ENCODE data around the gene DLGAP3.

DLGAP3 gene

DNA sequence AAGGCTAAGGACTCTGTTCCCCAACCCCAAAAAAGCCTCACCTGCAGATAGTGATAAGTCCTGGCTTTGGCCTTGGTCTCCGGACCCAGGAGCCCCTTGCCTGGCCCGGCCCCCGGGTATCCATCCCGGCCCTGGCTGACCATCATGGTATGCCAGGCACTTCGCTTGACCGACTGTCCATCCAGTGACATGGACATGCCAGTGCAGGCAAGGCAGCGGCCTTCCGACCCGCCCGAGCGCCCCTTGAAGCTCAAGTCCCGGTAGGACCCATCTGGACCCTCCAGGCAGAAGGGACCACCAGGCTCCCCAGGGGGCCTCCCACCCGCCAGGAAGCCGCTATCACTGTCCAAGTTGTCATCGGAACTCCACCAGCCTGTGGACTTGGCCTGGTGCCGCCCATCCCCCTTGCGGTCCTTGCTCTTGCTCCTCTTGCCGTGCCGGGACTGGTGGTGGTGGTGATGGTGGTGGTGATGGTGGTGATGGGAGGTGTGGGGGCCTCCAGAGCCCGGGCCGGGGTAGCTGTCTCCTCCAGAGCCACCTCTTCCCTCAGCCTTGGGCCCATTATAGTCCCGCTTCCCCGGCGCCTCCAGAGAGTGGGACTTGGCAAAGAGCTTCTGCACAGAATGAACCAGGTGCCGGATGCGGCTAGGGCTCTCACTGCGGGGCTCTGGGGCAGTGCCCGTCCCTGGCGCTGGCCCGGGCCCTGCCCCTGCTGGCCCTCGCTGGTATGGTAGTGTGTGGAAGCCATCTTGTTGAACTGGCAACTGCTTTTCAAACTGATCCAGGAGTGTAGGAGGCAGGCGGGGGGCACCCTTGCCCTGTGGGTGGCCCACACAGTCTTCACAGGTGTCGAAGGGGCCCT is 25.0 kb downstream of the DLGAP3 start:
- Histone ChIP-seq H3K36me3 (no peaks in the 10 kb centered on the region), H3K27me3 (no peaks in the 10 kb centered on the region), H3K4me3 (ENCODE audit: low read depth, low read length) (no peak overlapping the region), H3K9me3 (no peaks in the 10 kb centered on the region), H3K4me1 (no peaks in the 10 kb centered on the region)
- TF ChIP-seq, protein P1, sequence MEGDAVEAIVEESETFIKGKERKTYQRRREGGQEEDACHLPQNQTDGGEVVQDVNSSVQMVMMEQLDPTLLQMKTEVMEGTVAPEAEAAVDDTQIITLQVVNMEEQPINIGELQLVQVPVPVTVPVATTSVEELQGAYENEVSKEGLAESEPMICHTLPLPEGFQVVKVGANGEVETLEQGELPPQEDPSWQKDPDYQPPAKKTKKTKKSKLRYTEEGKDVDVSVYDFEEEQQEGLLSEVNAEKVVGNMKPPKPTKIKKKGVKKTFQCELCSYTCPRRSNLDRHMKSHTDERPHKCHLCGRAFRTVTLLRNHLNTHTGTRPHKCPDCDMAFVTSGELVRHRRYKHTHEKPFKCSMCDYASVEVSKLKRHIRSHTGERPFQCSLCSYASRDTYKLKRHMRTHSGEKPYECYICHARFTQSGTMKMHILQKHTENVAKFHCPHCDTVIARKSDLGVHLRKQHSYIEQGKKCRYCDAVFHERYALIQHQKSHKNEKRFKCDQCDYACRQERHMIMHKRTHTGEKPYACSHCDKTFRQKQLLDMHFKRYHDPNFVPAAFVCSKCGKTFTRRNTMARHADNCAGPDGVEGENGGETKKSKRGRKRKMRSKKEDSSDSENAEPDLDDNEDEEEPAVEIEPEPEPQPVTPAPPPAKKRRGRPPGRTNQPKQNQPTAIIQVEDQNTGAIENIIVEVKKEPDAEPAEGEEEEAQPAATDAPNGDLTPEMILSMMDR (IDR thresholded peaks at IDR 0.05; ENCODE audit: low read depth, low read length), result no peak
- no peak for DNase-seq

DNA sequence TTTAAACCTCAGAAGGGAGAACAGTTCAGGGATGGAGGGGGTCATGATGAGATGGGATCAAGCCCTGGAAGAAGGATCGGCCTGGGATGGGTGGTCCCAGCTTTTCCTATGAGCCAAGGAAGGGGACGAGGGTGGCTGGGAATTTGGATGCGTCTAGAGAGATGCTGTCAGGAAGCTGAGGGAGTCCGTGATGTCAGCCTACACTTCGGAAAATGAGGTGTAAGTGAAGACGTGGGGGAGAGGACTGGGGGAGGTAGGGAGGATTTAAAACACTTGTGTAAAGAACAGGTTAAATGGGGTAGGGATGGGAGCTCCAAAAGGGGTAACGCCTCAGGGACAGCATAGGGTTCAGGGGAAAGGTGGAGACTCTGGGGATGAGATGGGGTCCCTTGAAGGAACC is 27.5 kb downstream of the DLGAP3 start:
- Histone ChIP-seq H3K4me3 (ENCODE audit: low read depth, low read length) (no peak overlapping the region), H3K27me3 (no peaks in the 10 kb centered on the region), H3K4me1 (no peaks in the 10 kb centered on the region), H3K36me3 (no peaks in the 10 kb centered on the region), H3K9me3 (no peaks in the 10 kb centered on the region)
- TF ChIP-seq, protein P1 (IDR thresholded peaks at IDR 0.05; ENCODE audit: low read depth, low read length), result no peak
- DNase-seq, result no peak

DNA sequence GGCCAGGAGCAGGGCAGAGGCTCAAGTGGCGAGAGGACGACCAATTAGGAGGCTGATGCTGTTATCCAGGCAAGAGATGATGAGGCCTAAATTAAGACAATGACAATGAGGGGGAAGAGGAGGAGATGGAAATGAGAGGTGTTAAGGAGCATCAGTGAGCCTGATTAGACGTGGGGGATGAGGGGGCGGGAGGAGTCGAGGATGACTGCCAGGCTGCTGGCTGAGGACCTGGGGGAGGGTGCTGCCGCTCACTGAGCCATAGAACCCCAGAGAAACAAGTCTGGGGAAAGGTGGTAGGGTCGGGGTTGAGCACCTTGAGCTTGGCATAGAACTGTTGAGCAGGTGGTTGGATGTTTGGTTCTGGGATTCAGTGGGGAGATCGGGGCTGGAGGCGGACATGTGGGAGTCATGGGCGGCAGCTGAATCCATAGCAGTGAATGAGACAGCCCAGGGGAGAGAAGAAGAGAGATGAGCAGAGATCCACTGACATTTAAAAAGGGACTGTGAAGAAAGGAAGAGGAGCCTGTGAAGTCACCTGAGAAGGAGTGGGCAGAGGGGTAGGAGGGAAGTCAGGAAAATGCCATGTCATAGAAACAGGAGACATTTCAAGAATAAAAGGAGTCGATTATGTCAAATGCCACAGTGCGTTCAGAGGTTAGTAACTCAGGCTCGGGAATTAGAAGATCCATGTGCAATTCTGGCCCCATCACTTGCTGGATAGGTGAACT is 28.5 kb downstream of the DLGAP3 start:
- Histone ChIP-seq H3K4me3 (ENCODE audit: low read depth, low read length) (no peak overlapping the region), H3K4me1 (no peaks in the 10 kb centered on the region), H3K36me3 (no peaks in the 10 kb centered on the region), H3K27me3 (no peaks in the 10 kb centered on the region), H3K9me3 (no peaks in the 10 kb centered on the region)
- no peak for DNase-seq
- TF ChIP-seq, protein P1 (IDR thresholded peaks at IDR 0.05; ENCODE audit: low read depth, low read length), result no peak

DNA sequence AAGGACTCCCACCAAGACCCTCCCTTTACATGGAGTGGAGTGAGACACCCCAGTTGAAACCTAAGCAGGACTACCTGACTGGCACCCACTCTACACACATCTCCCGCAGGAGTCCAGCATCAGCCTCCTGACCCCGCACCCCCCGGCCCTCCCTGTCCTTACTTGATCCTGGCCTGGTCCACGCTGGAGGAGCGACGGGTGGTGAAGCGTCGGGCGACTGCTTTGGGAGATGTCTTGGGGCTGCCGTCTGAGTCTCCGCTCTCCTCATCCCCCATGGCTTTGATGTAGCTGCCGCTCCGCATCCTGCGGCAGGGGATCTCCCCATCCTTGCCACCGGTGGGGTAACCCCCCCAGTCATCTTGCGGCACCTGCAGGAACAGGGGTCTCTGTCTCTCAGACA is 29.5 kb downstream of the DLGAP3 start:
- H3K9me3 ChIP-seq, result no peaks in the 10 kb centered on the region
- H3K4me1 ChIP-seq, result no peaks in the 10 kb centered on the region
- no peak overlapping the region for H3K4me3 ChIP-seq (ENCODE audit: low read depth, low read length)
- no peaks in the 10 kb centered on the region for H3K27me3 ChIP-seq
- DNase-seq, result no peak
- TF ChIP-seq, protein P1 (IDR thresholded peaks at IDR 0.05; ENCODE audit: low read depth, low read length), result no peak
- no peaks in the 10 kb centered on the region for H3K36me3 ChIP-seq

DNA sequence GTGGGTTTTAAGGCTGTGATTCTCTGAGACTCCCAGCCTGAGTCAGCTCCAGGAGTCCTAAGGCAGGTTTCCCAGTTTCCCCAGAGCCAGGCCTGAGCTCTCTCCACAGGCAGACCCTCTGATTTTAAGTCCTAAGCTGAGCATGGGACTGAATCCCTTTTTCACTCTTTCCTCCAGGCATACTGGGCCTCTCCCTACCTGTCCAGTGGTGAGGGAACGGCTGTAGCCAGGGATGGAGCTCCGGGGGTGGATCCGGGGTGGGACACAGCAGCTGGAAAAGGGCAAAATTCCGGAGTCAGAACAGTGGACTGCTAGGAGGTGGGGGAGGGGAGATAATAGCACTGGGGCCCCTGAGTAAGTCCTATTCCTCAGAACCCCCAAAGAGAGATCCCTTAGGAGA is 30.0 kb downstream of the DLGAP3 start:
- no peak overlapping the region for H3K4me3 ChIP-seq (ENCODE audit: low read depth, low read length)
- TF ChIP-seq, protein P1 (IDR thresholded peaks at IDR 0.05; ENCODE audit: low read depth, low read length), result no peak
- H3K36me3 ChIP-seq, result no peaks in the 10 kb centered on the region
- H3K27me3 ChIP-seq, result no peaks in the 10 kb centered on the region
- DNase-seq, result no peak
- H3K4me1 ChIP-seq, result no peaks in the 10 kb centered on the region
- H3K9me3 ChIP-seq, result no peaks in the 10 kb centered on the region

DNA sequence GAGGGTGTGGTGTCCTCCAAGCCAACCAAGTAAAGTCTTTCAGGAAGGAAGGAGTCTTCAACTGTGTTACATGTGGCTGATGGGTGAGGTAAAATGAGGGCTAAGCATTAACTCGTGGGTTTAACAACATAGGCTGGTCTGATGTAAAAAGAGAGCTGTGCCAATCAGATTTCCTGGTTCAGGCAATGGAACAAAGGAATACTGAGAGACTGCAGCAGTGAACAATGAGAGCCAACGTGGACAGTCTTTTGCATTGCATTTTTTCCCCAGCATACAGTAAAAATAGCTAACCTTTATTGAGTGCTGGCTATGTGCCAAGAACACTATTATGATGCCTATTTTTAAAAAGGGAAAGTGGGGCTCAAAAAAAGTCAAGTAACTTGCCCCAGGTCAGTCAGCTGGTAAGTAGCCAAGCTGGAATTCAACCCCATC is 31.1 kb downstream of the DLGAP3 start:
- no peak for DNase-seq
- TF ChIP-seq, protein P1 (IDR thresholded peaks at IDR 0.05; ENCODE audit: low read depth, low read length), result no peak
- no peak overlapping the region for H3K4me3 ChIP-seq (ENCODE audit: low read depth, low read length)
- no peaks in the 10 kb centered on the region for H3K27me3 ChIP-seq
- no peaks in the 10 kb centered on the region for H3K36me3 ChIP-seq
- no peaks in the 10 kb centered on the region for H3K4me1 ChIP-seq
- H3K9me3 ChIP-seq, result no peaks in the 10 kb centered on the region

All from BE2C (cell line).